ENCODE data around the gene PDPN. TPM values are rescaled to one million over a fixed set of nuclear protein-coding genes. Genes with fewer than 3 reads are reported as not detected.

Gene PDPN
- total and polyA plus RNA-seq, 2 of the 13 experiments (the other 11 are each of a cell fraction or from before 2014, with no cell fraction given), result not detected

- DNase-seq (ENCODE audit: low spot score) (no peak), ATAC-seq (no peak), FAIRE-seq (no peak)
- in situ Hi-C loops (cut with HindIII; ENCODE audit: extremely low pct_ligation_motif_present, low pct_unique_long_range_greater_than_20kb) (no loop called here), intact Hi-C loops (cut with micrococcal nuclease; ENCODE audit: unreplicated experiment) (no loop called here)
- POLR2A ChIA-PET, result no interaction called here
- Histone ChIP-seq H3K4me2 (ENCODE audit: low read depth, low read length) (no peak overlapping the region), H3K27me3 (ENCODE audit: control insufficient read depth in 1 of 2, insufficient read depth in 2 of 2, low read length in 2 of 2) (peaks cover 1 to 27% of the 10 kb centered on the region in 2 experiments; a peak in 4 of 5 replicates), H3K79me2 (ENCODE audit: insufficient read depth, low read length) (no peaks in the 10 kb centered on the region), H3K9ac (ENCODE audit: insufficient read depth, low read depth, low read length) (no peak overlapping the region), H2AFZ (ENCODE audit: low read length) (no peak overlapping the region), H3K4me1 (ENCODE audit: insufficient read depth, low read length) (no peaks in the 10 kb centered on the region), H4K20me1 (ENCODE audit: insufficient read depth, low read length) (no peaks in the 10 kb centered on the region), H3K36me3 (replicated peaks in 1 of 2; ENCODE audit: control insufficient read depth in 1 of 2, insufficient read depth in 2 of 2, low read length in 2 of 2) (no peaks in the 10 kb centered on the region), H3K9me3 (ENCODE audit: low read length) (no peaks in the 10 kb centered on the region), H3K27ac (ENCODE audit: extremely low read length, insufficient read depth, low read length) (no peak overlapping the region), H3K4me3 (replicated peaks in 1 of 3; ENCODE audit: insufficient read depth in 1 of 3, low read depth in 2 of 3, low read length in 3 of 3) (no peak overlapping the region)
- BruUV-seq (replicated peaks), result no TSS peak
- WGBS (ENCODE audit: low lambda C conversion rate), result 10% methylated on average over 11 of the region's 13 CpGs
- CTCF ChIA-PET (ENCODE audit: low intra/inter-chr PET ratio, low total read pairs), result no interaction called here
- TF ChIP-seq NONO (IDR thresholded peaks at IDR 0.05) (no peak), NONO (CRISPR knock-in tag; conservative IDR thresholded peaks at IDR 0.05) (no peak), TBX3 (IDR thresholded peaks at IDR 0.05; ENCODE audit: borderline replicate concordance) (no peak), NR1H2 (CRISPR knock-in tag; IDR thresholded peaks at IDR 0.05; ENCODE audit: borderline replicate concordance, low read depth) (no peak), ELF4 (CRISPR knock-in tag; IDR thresholded peaks at IDR 0.05; ENCODE audit: borderline replicate concordance) (no peak), MBD4 (IDR thresholded peaks at IDR 0.05; ENCODE audit: borderline replicate concordance, low read length) (no peak), IRX3 (CRISPR knock-in tag; IDR thresholded peaks at IDR 0.05; ENCODE audit: borderline replicate concordance, low read depth) (no peak), ZBTB37 (CRISPR knock-in tag; IDR thresholded peaks at IDR 0.05) (no peak), ZKSCAN8 (CRISPR knock-in tag; IDR thresholded peaks at IDR 0.05; ENCODE audit: borderline replicate concordance) (no peak), ZNF431 (CRISPR knock-in tag; IDR thresholded peaks at IDR 0.05; ENCODE audit: borderline replicate concordance, low read depth) (no peak), ZSCAN21 (CRISPR knock-in tag; IDR thresholded peaks at IDR 0.05; ENCODE audit: borderline replicate concordance) (no peak), KDM4B (CRISPR knock-in tag; IDR thresholded peaks at IDR 0.05) (no peak), KLF12 (CRISPR knock-in tag; IDR thresholded peaks at IDR 0.05; ENCODE audit: borderline replicate concordance) (no peak)
- TF ChIP-seq, protein P1, sequence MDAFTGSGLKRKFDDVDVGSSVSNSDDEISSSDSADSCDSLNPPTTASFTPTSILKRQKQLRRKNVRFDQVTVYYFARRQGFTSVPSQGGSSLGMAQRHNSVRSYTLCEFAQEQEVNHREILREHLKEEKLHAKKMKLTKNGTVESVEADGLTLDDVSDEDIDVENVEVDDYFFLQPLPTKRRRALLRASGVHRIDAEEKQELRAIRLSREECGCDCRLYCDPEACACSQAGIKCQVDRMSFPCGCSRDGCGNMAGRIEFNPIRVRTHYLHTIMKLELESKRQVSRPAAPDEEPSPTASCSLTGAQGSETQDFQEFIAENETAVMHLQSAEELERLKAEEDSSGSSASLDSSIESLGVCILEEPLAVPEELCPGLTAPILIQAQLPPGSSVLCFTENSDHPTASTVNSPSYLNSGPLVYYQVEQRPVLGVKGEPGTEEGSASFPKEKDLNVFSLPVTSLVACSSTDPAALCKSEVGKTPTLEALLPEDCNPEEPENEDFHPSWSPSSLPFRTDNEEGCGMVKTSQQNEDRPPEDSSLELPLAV (CRISPR knock-in tag; conservative IDR thresholded peaks at IDR 0.05; ENCODE audit: low read depth), result no peak
- TF ChIP-seq, protein P2, sequence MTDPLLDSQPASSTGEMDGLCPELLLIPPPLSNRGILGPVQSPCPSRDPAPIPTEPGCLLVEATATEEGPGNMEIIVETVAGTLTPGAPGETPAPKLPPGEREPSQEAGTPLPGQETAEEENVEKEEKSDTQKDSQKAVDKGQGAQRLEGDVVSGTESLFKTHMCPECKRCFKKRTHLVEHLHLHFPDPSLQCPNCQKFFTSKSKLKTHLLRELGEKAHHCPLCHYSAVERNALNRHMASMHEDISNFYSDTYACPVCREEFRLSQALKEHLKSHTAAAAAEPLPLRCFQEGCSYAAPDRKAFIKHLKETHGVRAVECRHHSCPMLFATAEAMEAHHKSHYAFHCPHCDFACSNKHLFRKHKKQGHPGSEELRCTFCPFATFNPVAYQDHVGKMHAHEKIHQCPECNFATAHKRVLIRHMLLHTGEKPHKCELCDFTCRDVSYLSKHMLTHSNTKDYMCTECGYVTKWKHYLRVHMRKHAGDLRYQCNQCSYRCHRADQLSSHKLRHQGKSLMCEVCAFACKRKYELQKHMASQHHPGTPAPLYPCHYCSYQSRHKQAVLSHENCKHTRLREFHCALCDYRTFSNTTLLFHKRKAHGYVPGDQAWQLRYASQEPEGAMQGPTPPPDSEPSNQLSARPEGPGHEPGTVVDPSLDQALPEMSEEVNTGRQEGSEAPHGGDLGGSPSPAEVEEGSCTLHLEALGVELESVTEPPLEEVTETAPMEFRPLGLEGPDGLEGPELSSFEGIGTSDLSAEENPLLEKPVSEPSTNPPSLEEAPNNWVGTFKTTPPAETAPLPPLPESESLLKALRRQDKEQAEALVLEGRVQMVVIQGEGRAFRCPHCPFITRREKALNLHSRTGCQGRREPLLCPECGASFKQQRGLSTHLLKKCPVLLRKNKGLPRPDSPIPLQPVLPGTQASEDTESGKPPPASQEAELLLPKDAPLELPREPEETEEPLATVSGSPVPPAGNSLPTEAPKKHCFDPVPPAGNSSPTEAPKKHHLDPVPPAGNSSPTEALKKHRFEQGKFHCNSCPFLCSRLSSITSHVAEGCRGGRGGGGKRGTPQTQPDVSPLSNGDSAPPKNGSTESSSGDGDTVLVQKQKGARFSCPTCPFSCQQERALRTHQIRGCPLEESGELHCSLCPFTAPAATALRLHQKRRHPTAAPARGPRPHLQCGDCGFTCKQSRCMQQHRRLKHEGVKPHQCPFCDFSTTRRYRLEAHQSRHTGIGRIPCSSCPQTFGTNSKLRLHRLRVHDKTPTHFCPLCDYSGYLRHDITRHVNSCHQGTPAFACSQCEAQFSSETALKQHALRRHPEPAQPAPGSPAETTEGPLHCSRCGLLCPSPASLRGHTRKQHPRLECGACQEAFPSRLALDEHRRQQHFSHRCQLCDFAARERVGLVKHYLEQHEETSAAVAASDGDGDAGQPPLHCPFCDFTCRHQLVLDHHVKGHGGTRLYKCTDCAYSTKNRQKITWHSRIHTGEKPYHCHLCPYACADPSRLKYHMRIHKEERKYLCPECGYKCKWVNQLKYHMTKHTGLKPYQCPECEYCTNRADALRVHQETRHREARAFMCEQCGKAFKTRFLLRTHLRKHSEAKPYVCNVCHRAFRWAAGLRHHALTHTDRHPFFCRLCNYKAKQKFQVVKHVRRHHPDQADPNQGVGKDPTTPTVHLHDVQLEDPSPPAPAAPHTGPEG (CRISPR knock-in tag; IDR thresholded peaks at IDR 0.05), result no peak
Observed at GRCh38 chr1:13541435-13542215, 42.0 kb upstream of the PDPN start.
